DND-41 (cell line): ENCODE results near the gene STARD7.

ENCODE experiments used
- ATAC-seq: fragments of 200-7000 bp; cut with Tn5 transposase; 3 replicates; pipeline ENCODE4 v1.9.1; 2021; ENCODE audit warnings: low read depth; ENCODE audit not compliant: insufficient read depth
- DNase-seq: peaks from one replicate; pipeline ENCODE4 v3.0.0-alpha.2; 2020
- H2AFZ ChIP-seq: 2 replicates; pipeline ENCODE4 v1.6.0; 2012; ENCODE audit warnings: low read depth, low read length
- H3K27ac ChIP-seq: 2 replicates; pipeline ENCODE4 v1.5.1; 2012; ENCODE audit warnings: low read length, inconsistent platforms
- H3K27me3 ChIP-seq: fragments of 200-600 bp; sonication (generic); 2 replicates; pipeline ENCODE4 v1.6.0; 2012; ENCODE audit warnings: low read length, mild to moderate bottlenecking, inconsistent platforms; ENCODE audit not compliant: insufficient read depth, poor library complexity
- H3K36me3 ChIP-seq: 2 replicates; pipeline ENCODE4 v1.5.1; 2012; ENCODE audit warnings: low read length, inconsistent platforms; ENCODE audit not compliant: insufficient read depth
- H3K4me1 ChIP-seq: 2 replicates; pipeline ENCODE4 v1.5.1; 2012; ENCODE audit warnings: mild to moderate bottlenecking, low read length; ENCODE audit not compliant: insufficient read depth
- H3K4me2 ChIP-seq: 2 replicates; pipeline ENCODE4 v1.6.0; 2012; ENCODE audit warnings: mild to moderate bottlenecking, moderate library complexity, low read length, inconsistent platforms; ENCODE audit not compliant: insufficient read depth
- H3K4me3 ChIP-seq, 2 experiments: fragments of 200-600 bp in 1 of 2; shearing (Covaris generic) in 1 of 2; 2 replicates each; pipeline ENCODE4 v1.5.1; 2012 to 2016; ENCODE audit warnings: inconsistent platforms in 2 of 2, low read length in 2 of 2, mild to moderate bottlenecking in 2 of 2, low read depth in 1 of 2, moderate library complexity in 1 of 2
- H3K79me2 ChIP-seq: 2 replicates; pipeline ENCODE4 v1.6.0; 2012; ENCODE audit warnings: low read length, inconsistent platforms; ENCODE audit not compliant: insufficient read depth
- H3K9ac ChIP-seq: 2 replicates; pipeline ENCODE4 v1.6.0; 2012; ENCODE audit warnings: low read depth, mild to moderate bottlenecking, inconsistent platforms, low read length, moderate library complexity
- H3K9me3 ChIP-seq: 2 replicates; pipeline ENCODE4 v1.5.1; 2012; ENCODE audit warnings: low read length, moderate library complexity, mild to moderate bottlenecking, inconsistent platforms; ENCODE audit not compliant: insufficient read depth, severe bottlenecking
- H4K20me1 ChIP-seq: 2 replicates; pipeline ENCODE4 v1.6.0; 2012; ENCODE audit warnings: low read length; ENCODE audit not compliant: insufficient read depth
- EZH2 ChIP-seq: IDR thresholded peaks from 3 replicates; pipeline ENCODE4 v1.6.1; 2012; ENCODE audit warnings: borderline replicate concordance, low read depth, mild to moderate bottlenecking, moderate library complexity, low read length, inconsistent platforms; ENCODE audit not compliant: severe bottlenecking
- TF ChIP-seq, protein P1 (sequence below): IDR thresholded peaks from 2 replicates; pipeline ENCODE4 v1.5.1; 2012; ENCODE audit warnings: borderline replicate concordance, low read length, moderate library complexity, mild to moderate bottlenecking; ENCODE audit not compliant: poor library complexity, severe bottlenecking; ENCODE audit errors: extremely low read depth

STARD7 gene

DNA sequence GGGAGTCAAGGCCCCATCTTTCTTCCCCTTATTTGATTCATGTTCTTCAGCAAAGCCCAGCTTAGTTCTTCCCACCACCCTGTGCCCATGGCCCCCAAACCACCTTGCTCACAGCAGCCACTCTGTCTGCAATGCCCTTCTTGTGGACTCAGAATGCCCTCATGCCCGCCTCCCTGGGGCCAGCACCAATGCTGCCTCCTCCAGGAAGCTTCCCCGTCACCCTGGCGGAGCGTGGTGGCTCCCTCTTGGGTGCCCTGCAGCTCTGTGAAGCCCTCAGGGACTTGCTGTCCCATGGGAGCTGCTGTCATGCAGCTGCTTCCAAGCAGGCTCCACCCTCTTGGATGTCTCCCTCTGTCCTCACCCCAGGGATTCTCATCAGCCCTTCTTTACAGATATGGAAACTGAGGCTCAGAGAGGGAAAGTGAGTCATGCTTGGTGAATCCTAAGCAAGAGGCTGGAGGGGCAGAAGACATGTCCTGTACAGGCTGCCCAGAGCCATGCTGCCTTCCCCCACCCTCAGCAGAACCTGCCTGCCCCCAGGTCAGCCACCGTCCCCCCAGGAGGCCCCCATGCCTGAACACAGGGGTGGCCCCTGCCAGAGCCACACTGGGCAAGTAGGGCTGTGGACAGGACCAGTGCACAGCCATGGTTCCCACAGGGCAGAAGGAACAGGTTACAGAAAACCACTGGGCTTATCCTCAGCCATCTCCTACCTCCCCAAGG is 51.5 kb downstream of the STARD7 start:
- H3K27ac ChIP-seq: no peak overlapping the region
- H2AFZ ChIP-seq: no peak overlapping the region

DNA sequence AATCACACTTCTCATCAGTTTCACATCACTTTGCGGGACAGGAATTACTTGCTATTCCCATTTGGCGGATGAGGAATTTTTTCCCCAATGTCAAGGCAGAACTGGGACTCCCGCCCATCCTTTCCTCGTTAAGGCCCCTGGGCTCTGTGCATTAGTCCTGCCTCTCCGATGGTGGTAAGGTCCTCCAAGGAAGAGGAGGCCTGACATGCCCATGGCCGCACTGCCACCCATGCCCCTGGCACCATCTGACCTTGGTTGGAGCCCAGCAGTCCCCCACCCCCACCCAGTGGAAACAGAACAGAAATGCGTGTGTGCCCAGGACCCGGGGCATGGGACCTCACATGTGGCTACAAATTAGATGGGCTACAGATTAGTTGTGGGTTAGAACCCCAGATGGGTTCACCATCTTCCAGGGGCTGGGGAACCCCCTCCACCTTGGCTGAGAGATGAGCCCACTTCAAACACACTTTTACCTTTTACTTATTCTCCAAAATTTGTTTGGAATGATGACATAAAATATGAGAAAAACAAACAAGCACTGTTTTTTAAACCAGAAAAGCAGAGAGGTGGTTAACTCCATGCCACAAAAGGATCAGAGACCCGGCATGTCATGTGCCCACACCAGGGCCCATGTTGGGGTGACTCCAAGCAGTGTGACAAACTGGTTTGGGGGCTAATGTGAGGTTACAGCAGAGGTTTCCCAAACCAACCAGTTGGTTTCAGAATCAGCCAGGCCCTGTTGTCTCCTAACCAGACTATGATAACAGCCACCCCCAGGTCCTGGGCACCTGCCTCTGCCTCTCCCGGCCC is 52.4 kb downstream of the STARD7 start:
- Histone ChIP-seq H3K36me3 (no peaks in the 10 kb centered on the region), H3K27me3 (no peaks in the 10 kb centered on the region), H2AFZ (no peak overlapping the region), H3K4me2 (no peak overlapping the region), H3K4me3 (no peak overlapping the region), H4K20me1 (no peaks in the 10 kb centered on the region; the same call in 1 of the 2 replicates), H3K9ac (no peak overlapping the region), H3K9me3 (no peaks in the 10 kb centered on the region), H3K79me2 (no peaks in the 10 kb centered on the region), H3K27ac (no peak overlapping the region), H3K4me1 (peaks cover 18% of the 10 kb centered on the region)
- no peak for DNase-seq
- TF ChIP-seq, protein P1, sequence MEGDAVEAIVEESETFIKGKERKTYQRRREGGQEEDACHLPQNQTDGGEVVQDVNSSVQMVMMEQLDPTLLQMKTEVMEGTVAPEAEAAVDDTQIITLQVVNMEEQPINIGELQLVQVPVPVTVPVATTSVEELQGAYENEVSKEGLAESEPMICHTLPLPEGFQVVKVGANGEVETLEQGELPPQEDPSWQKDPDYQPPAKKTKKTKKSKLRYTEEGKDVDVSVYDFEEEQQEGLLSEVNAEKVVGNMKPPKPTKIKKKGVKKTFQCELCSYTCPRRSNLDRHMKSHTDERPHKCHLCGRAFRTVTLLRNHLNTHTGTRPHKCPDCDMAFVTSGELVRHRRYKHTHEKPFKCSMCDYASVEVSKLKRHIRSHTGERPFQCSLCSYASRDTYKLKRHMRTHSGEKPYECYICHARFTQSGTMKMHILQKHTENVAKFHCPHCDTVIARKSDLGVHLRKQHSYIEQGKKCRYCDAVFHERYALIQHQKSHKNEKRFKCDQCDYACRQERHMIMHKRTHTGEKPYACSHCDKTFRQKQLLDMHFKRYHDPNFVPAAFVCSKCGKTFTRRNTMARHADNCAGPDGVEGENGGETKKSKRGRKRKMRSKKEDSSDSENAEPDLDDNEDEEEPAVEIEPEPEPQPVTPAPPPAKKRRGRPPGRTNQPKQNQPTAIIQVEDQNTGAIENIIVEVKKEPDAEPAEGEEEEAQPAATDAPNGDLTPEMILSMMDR: no peak
- TF ChIP-seq EZH2: no peak
- ATAC-seq: peak; percentile 18; the same call in 1 of the 3 replicates

More for the DNA sequence above, 51.5 kb downstream of the STARD7 start:
- Histone ChIP-seq H3K79me2 (no peaks in the 10 kb centered on the region), H4K20me1 (no peaks in the 10 kb centered on the region; the same call in 1 of the 2 replicates), H3K4me2 (no peak overlapping the region), H3K27me3 (no peaks in the 10 kb centered on the region), H3K9ac (no peak overlapping the region), H3K4me1 (peaks cover 15% of the 10 kb centered on the region), H3K36me3 (no peaks in the 10 kb centered on the region), H3K9me3 (no peaks in the 10 kb centered on the region), H3K4me3 (no peak overlapping the region)
- ATAC-seq (peak; percentile 45), DNase-seq (peak; percentile 38)
- TF ChIP-seq EZH2: no peak
- TF ChIP-seq, protein P1: no peak

DNA sequence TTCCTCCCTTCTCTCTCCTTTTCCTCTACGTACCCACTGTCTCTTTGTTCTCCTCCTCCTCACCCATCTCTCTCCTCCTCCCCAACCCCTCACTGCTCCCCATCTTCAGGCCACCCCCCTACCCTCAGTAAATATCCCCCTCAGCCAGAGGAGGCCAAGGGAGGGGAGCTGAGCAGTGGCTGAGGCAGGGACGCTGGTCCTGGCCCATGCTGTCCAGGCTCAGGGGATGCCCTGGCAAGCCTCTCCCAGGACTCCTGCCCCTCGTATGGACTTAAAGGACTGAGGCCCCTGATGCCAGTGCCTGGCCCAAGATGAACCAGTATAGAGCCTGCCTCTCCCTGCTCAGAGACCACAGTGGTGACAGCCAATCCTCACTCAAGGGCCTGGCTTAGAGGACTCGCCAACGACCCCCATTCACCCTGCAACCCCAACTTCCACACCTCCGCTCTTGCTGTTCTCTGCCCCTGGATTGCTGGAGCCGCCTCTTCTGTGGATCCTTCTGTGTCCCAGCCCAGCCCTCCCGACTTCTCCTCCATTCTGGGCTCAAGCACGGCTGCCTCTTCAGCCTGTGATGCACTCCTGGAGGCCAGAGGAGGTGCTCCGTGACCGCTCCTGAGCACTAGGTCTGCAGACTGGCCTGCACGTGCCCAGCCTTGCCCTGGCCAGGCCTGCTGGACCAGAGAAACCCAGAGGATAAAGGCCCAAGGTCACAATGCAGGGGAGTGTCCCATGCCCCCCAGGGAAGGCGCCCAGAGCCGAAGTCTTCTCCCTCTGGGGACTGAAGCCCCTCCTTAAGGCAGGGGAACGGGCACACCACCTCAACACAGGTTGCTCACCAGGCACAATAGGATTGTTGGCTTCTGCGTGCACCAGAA is 53.9 kb downstream of the STARD7 start:
- Histone ChIP-seq H3K9ac (no peak overlapping the region), H3K36me3 (no peaks in the 10 kb centered on the region), H4K20me1 (no peaks in the 10 kb centered on the region; the same call in 1 of the 2 replicates), H3K27ac (no peak overlapping the region), H3K4me3 (no peak overlapping the region), H2AFZ (no peak overlapping the region), H3K4me1 (peaks cover 19% of the 10 kb centered on the region), H3K27me3 (no peaks in the 10 kb centered on the region), H3K4me2 (no peak overlapping the region), H3K9me3 (no peaks in the 10 kb centered on the region), H3K79me2 (no peaks in the 10 kb centered on the region)
- TF ChIP-seq EZH2: no peak
- TF ChIP-seq, protein P1: no peak
- DNase-seq (no peak), ATAC-seq (no peak)
